GM12892 (cell line): ENCODE data around the gene FAS.

ENCODE experiments used
- POLR2AphosphoS5 ChIP-seq: IDR thresholded peaks from 2 replicates; pipeline ENCODE4 v1.6.1; 2011; ENCODE audit warnings: low read depth, low read length, control low read depth
- TAF1 ChIP-seq: IDR thresholded peaks from 2 replicates; pipeline ENCODE4 v1.6.1; 2011; ENCODE audit warnings: low read depth, mild to moderate bottlenecking, control low read depth, low read length, borderline replicate concordance

- no peak for TF ChIP-seq TAF1
- no peak for TF ChIP-seq POLR2AphosphoS5
These were observed 33.2 kb upstream of the FAS start for GRCh38 chr10:88957381-88957780.
